ENCODE results near the gene CCNY.

DNA sequence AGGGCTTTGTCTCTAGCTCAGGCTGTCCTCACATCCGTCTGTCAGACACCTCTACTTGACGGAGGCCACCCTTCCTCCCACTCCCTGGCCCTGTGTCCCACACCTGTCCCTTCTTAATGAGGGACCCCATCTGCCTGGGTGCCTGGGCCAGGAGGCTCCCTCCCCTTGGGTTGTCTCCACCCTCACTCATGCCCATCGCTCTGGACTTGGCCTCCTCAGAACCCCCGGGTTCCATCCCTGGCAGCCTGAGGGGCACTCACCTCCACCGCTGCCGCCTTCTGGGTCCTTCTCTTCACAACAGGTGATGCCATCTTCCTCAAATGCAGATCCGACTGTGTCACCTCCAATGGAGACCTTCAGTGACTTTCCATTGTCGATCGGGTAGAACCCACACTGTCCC, 248.6 kb downstream of the CCNY start:
- TF ChIP-seq CREB1 (CRISPR knock-in tag; IDR thresholded peaks at IDR 0.05) (no peak), FOXP1 (CRISPR knock-in tag; IDR thresholded peaks at IDR 0.05; ENCODE audit: borderline replicate concordance) (no peak), NR2C2 (CRISPR knock-in tag; IDR thresholded peaks at IDR 0.05) (no peak), TEAD4 (CRISPR knock-in tag; IDR thresholded peaks at IDR 0.05) (no peak), TCF7 (CRISPR knock-in tag; IDR thresholded peaks at IDR 0.05; ENCODE audit: low read depth) (no peak), EMX1 (CRISPR knock-in tag; IDR thresholded peaks at IDR 0.05) (no peak)
- TF ChIP-seq, protein P1, sequence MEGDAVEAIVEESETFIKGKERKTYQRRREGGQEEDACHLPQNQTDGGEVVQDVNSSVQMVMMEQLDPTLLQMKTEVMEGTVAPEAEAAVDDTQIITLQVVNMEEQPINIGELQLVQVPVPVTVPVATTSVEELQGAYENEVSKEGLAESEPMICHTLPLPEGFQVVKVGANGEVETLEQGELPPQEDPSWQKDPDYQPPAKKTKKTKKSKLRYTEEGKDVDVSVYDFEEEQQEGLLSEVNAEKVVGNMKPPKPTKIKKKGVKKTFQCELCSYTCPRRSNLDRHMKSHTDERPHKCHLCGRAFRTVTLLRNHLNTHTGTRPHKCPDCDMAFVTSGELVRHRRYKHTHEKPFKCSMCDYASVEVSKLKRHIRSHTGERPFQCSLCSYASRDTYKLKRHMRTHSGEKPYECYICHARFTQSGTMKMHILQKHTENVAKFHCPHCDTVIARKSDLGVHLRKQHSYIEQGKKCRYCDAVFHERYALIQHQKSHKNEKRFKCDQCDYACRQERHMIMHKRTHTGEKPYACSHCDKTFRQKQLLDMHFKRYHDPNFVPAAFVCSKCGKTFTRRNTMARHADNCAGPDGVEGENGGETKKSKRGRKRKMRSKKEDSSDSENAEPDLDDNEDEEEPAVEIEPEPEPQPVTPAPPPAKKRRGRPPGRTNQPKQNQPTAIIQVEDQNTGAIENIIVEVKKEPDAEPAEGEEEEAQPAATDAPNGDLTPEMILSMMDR (IDR thresholded peaks at IDR 0.05), result no peak
- TF ChIP-seq, protein P2, sequence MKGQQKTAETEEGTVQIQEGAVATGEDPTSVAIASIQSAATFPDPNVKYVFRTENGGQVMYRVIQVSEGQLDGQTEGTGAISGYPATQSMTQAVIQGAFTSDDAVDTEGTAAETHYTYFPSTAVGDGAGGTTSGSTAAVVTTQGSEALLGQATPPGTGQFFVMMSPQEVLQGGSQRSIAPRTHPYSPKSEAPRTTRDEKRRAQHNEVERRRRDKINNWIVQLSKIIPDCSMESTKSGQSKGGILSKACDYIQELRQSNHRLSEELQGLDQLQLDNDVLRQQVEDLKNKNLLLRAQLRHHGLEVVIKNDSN (CRISPR knock-in tag; IDR thresholded peaks at IDR 0.05), result no peak
- TF ChIP-seq, protein P3, sequence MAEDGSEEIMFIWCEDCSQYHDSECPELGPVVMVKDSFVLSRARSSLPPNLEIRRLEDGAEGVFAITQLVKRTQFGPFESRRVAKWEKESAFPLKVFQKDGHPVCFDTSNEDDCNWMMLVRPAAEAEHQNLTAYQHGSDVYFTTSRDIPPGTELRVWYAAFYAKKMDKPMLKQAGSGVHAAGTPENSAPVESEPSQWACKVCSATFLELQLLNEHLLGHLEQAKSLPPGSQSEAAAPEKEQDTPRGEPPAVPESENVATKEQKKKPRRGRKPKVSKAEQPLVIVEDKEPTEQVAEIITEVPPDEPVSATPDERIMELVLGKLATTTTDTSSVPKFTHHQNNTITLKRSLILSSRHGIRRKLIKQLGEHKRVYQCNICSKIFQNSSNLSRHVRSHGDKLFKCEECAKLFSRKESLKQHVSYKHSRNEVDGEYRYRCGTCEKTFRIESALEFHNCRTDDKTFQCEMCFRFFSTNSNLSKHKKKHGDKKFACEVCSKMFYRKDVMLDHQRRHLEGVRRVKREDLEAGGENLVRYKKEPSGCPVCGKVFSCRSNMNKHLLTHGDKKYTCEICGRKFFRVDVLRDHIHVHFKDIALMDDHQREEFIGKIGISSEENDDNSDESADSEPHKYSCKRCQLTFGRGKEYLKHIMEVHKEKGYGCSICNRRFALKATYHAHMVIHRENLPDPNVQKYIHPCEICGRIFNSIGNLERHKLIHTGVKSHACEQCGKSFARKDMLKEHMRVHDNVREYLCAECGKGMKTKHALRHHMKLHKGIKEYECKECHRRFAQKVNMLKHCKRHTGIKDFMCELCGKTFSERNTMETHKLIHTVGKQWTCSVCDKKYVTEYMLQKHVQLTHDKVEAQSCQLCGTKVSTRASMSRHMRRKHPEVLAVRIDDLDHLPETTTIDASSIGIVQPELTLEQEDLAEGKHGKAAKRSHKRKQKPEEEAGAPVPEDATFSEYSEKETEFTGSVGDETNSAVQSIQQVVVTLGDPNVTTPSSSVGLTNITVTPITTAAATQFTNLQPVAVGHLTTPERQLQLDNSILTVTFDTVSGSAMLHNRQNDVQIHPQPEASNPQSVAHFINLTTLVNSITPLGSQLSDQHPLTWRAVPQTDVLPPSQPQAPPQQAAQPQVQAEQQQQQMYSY (CRISPR knock-in tag; IDR thresholded peaks at IDR 0.05), result no peak
- TF ChIP-seq, protein P4, sequence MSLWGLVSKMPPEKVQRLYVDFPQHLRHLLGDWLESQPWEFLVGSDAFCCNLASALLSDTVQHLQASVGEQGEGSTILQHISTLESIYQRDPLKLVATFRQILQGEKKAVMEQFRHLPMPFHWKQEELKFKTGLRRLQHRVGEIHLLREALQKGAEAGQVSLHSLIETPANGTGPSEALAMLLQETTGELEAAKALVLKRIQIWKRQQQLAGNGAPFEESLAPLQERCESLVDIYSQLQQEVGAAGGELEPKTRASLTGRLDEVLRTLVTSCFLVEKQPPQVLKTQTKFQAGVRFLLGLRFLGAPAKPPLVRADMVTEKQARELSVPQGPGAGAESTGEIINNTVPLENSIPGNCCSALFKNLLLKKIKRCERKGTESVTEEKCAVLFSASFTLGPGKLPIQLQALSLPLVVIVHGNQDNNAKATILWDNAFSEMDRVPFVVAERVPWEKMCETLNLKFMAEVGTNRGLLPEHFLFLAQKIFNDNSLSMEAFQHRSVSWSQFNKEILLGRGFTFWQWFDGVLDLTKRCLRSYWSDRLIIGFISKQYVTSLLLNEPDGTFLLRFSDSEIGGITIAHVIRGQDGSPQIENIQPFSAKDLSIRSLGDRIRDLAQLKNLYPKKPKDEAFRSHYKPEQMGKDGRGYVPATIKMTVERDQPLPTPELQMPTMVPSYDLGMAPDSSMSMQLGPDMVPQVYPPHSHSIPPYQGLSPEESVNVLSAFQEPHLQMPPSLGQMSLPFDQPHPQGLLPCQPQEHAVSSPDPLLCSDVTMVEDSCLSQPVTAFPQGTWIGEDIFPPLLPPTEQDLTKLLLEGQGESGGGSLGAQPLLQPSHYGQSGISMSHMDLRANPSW (CRISPR knock-in tag; conservative IDR thresholded peaks at IDR 0.05; ENCODE audit: low read depth), result no peak
- TF ChIP-seq, protein P5, sequence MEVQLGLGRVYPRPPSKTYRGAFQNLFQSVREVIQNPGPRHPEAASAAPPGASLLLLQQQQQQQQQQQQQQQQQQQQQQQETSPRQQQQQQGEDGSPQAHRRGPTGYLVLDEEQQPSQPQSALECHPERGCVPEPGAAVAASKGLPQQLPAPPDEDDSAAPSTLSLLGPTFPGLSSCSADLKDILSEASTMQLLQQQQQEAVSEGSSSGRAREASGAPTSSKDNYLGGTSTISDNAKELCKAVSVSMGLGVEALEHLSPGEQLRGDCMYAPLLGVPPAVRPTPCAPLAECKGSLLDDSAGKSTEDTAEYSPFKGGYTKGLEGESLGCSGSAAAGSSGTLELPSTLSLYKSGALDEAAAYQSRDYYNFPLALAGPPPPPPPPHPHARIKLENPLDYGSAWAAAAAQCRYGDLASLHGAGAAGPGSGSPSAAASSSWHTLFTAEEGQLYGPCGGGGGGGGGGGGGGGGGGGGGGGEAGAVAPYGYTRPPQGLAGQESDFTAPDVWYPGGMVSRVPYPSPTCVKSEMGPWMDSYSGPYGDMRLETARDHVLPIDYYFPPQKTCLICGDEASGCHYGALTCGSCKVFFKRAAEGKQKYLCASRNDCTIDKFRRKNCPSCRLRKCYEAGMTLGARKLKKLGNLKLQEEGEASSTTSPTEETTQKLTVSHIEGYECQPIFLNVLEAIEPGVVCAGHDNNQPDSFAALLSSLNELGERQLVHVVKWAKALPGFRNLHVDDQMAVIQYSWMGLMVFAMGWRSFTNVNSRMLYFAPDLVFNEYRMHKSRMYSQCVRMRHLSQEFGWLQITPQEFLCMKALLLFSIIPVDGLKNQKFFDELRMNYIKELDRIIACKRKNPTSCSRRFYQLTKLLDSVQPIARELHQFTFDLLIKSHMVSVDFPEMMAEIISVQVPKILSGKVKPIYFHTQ (CRISPR knock-in tag; IDR thresholded peaks at IDR 0.05), result no peak
- TF ChIP-seq, protein P6, sequence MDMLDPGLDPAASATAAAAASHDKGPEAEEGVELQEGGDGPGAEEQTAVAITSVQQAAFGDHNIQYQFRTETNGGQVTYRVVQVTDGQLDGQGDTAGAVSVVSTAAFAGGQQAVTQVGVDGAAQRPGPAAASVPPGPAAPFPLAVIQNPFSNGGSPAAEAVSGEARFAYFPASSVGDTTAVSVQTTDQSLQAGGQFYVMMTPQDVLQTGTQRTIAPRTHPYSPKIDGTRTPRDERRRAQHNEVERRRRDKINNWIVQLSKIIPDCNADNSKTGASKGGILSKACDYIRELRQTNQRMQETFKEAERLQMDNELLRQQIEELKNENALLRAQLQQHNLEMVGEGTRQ (CRISPR knock-in tag; IDR thresholded peaks at IDR 0.05), result no peak
- TF ChIP-seq, protein P7, sequence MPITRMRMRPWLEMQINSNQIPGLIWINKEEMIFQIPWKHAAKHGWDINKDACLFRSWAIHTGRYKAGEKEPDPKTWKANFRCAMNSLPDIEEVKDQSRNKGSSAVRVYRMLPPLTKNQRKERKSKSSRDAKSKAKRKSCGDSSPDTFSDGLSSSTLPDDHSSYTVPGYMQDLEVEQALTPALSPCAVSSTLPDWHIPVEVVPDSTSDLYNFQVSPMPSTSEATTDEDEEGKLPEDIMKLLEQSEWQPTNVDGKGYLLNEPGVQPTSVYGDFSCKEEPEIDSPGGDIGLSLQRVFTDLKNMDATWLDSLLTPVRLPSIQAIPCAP (CRISPR knock-in tag; IDR thresholded peaks at IDR 0.05), result no peak
- TF ChIP-seq, protein P8, sequence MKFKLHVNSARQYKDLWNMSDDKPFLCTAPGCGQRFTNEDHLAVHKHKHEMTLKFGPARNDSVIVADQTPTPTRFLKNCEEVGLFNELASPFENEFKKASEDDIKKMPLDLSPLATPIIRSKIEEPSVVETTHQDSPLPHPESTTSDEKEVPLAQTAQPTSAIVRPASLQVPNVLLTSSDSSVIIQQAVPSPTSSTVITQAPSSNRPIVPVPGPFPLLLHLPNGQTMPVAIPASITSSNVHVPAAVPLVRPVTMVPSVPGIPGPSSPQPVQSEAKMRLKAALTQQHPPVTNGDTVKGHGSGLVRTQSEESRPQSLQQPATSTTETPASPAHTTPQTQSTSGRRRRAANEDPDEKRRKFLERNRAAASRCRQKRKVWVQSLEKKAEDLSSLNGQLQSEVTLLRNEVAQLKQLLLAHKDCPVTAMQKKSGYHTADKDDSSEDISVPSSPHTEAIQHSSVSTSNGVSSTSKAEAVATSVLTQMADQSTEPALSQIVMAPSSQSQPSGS (CRISPR knock-in tag; IDR thresholded peaks at IDR 0.05; ENCODE audit: borderline replicate concordance, low read depth), result no peak

Measured in WTC11 (cell line).